SH-SY5Y (cell line): ENCODE results near the gene DSCAML1.

Experiments used
- GATA2 ChIP-seq: IDR thresholded peaks from 2 replicates; pipeline ENCODE4 v1.6.1; 2011; ENCODE audit warnings: mild to moderate bottlenecking, low read depth, low read length
- GATA3 ChIP-seq: IDR thresholded peaks from 2 replicates; pipeline ENCODE4 v1.6.1; 2011; ENCODE audit warnings: low read depth, mild to moderate bottlenecking, low read length, moderate library complexity

- no peak for TF ChIP-seq GATA2
- no peak for TF ChIP-seq GATA3
Measured at GRCh38 chr11:117673602-117674001, 123.4 kb downstream of the DSCAML1 start.
